Osteocyte (in vitro differentiated cells): ENCODE data around the gene RAD54L. TPM values are rescaled to one million over a fixed set of nuclear protein-coding genes. Genes with fewer than 3 reads are reported as not detected.
"Not testable (repeated sequence)": the region's sequence is repeated elsewhere in the genome, so short reads cannot be mapped to it uniquely, and the experiment has no call there.

ENCODE experiments used
- DNase-seq: peaks from one replicate; pipeline ENCODE4 v3.0.0; 2021; ENCODE audit warnings: mixed read lengths; ENCODE audit not compliant: unreplicated experiment; ENCODE audit errors: extremely low spot score
- H3K27ac Mint-ChIP-seq: one replicate; pipeline ENCODE4 v1.8.0; 2021; ENCODE audit warnings: mild to moderate bottlenecking, mixed read lengths; ENCODE audit not compliant: unreplicated experiment
- H3K27me3 Mint-ChIP-seq: one replicate; pipeline ENCODE4 v1.8.0; 2021; ENCODE audit warnings: mixed read lengths; ENCODE audit not compliant: unreplicated experiment
- H3K36me3 Mint-ChIP-seq: one replicate; pipeline ENCODE4 v1.8.0; 2021; ENCODE audit warnings: mixed read lengths; ENCODE audit not compliant: unreplicated experiment
- H3K4me1 Mint-ChIP-seq: one replicate; pipeline ENCODE4 v1.8.0; 2021; ENCODE audit warnings: mixed read lengths; ENCODE audit not compliant: unreplicated experiment
- H3K4me3 Mint-ChIP-seq: one replicate; pipeline ENCODE4 v1.8.0; 2021; ENCODE audit warnings: mild to moderate bottlenecking, moderate library complexity, mixed read lengths; ENCODE audit not compliant: unreplicated experiment
- H3K9me3 Mint-ChIP-seq: one replicate; pipeline ENCODE4 v1.8.0; 2021; ENCODE audit warnings: mixed read lengths; ENCODE audit not compliant: unreplicated experiment
- CTCF ChIP-seq: fragments of 200-600 bp; sonication (generic); IDR thresholded peaks from 2 replicates; pipeline ENCODE4 v1.5.0; 2021; ENCODE audit warnings: antibody characterized with exemption, mild to moderate bottlenecking, moderate library complexity
- total RNA-seq: library from RNA; stranded (reverse); gene quantifications from 2 replicates; pipeline ENCODE4 v1.2.1, GENCODE V29; 2021

Gene RAD54L
- total RNA-seq, 1 donor from 2014 or later, result 4.2 TPM

DNA sequence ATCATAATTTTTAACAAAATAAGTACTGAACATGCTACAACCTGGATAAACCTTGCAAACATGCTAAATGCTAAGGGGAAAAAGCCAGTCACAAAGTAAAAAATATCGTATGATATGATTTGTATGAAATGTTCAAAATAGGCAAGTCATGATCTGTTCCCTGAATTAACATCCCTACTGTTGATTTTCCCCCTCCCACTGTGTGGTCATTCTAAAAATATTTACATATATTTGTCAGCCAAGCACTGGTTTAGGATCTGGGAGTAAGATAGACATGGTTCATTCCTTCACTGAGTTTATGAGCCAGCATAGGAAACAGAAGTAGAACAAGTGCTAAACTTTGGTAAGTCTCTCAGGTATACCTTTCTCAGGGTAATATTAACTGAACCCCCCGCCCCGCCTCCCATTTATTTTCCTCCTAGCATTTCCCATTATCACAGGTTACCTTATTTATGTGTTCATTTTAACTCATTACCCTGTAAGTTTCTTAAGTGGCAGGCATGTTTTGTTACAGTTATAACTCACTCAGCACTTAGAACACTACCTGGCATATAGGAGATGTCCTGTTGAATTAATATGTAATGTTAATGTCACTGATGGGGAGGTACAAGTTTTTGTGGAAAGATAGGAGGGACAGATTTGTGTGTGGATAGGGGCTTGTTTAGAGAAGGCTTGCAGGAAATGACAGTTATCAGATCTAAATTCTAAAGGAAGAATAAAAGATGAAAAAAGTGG, 68.3 kb downstream of the RAD54L start:
- H3K9me3 Mint-ChIP-seq, result no peaks in the 10 kb centered on the region
- H3K27me3 Mint-ChIP-seq, result no peaks in the 10 kb centered on the region
- no peak overlapping the region for H3K27ac Mint-ChIP-seq
- peaks cover 3% of the 10 kb centered on the region for H3K4me1 Mint-ChIP-seq
- peaks cover 27% of the 10 kb centered on the region for H3K36me3 Mint-ChIP-seq
- no peak overlapping the region for H3K4me3 Mint-ChIP-seq
- no peak for DNase-seq
- no peak for TF ChIP-seq CTCF

DNA sequence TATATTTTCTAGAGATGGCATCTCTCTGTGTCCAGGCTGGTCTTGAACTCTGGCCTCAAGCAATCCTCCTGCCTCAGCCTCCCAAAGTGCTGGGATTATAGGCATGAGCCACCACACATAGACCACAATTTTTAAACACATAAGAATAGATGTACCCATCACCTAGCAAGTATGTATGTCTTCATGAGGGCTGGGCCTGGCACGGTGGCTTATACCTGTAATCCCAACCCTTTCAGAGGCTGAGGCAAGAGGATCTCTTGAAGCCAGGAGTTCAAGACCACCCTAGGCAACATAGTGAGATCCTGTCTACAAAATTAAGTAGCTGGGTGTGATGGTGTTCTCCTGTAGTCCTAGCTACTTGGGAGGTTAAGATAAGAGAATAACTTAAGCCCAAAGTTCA, 69.8 kb downstream of the RAD54L start:
- no peaks in the 10 kb centered on the region for H3K27me3 Mint-ChIP-seq
- no peak for TF ChIP-seq CTCF

GRCh38 chr1:46319301-46319700, 71.7 kb downstream of the RAD54L start:
- H3K9me3 Mint-ChIP-seq, H3K27ac Mint-ChIP-seq, H3K4me3 Mint-ChIP-seq, H3K27me3 Mint-ChIP-seq, DNase-seq, H3K4me1 Mint-ChIP-seq: not testable (repeated sequence)
- peaks cover 14% of the 10 kb centered on the region for H3K36me3 Mint-ChIP-seq

More for the DNA sequence above, 69.8 kb downstream of the RAD54L start:
- Mint-ChIP-seq H3K4me3 (no peak overlapping the region), H3K27ac (no peak overlapping the region), H3K36me3 (peaks cover 23% of the 10 kb centered on the region), H3K9me3 (no peaks in the 10 kb centered on the region), H3K4me1 (peaks cover 3% of the 10 kb centered on the region)
- no peak for DNase-seq

- H3K4me3 Mint-ChIP-seq, DNase-seq, H3K9me3 Mint-ChIP-seq, H3K36me3 Mint-ChIP-seq, H3K27ac Mint-ChIP-seq, H3K4me1 Mint-ChIP-seq, H3K27me3 Mint-ChIP-seq: not testable (repeated sequence)
Observed at GRCh38 chr1:46319960-46320914, 72.7 kb downstream of the RAD54L start.

DNA sequence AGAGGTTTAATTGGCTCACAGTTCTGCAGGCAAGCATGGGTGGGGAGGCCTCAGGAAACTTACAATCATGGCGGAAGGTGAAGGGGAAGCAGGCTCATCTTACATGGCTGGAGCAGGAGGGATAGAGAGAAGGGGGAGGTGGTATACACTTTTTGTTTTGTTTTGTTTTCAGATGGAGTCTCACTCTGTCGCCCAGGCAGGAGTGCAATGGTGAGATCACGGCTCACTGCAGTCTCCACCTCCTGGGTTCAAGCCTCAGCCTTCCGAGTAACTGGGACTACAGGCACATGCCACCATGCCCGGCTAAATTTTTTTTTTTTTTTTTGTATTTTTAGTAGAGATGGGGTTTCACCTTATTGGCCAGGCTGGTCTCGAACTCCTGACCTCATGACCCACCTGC, 74.6 kb downstream of the RAD54L start:
- DNase-seq, H3K9me3 Mint-ChIP-seq, H3K27me3 Mint-ChIP-seq, H3K36me3 Mint-ChIP-seq, H3K27ac Mint-ChIP-seq, H3K4me3 Mint-ChIP-seq, H3K4me1 Mint-ChIP-seq: not testable (repeated sequence)

DNA sequence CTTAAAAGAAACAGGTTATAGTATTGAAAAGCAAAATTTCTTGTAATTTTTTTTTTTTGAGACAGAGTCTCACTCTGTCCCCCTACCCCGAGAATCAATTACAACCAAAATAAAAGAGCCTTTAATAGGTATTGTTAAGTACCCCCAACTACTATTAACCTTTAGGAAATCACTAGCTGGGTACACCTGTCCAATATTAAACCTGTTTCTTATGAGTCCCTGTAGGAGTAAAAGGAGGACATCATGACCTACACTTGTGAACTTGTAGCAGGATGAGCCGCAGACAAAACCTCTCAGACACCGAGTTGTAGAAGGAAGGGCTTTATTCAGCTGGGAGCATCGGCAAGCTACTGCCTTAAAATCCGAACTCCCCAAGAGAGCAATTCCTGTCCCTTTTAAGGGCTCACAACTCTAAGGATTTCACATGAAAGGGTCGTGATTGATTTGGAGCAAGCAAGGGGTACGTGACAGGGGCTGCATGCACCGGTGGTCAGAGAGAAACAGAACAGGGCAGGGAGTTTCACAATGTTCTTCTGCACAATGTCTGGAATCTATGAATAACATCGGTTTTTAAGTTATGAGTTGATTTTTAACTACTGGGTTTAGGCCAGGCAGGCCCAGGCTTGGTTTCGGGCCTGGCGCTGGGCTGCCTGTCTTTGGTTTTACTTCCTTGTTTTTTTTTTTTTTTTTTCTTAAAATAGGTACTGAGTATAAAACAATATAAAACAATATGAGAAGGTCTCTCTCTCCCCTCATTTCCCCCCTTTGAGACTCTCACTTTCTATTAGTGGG, 77.9 kb downstream of the RAD54L start:
- not testable (repeated sequence) for H3K4me1 Mint-ChIP-seq, H3K27me3 Mint-ChIP-seq, H3K27ac Mint-ChIP-seq, H3K36me3 Mint-ChIP-seq, DNase-seq, H3K4me3 Mint-ChIP-seq, H3K9me3 Mint-ChIP-seq

Other genes with a start within 250 kb of the RAD54L start
- 33.2 and 33.9 TPM in 2 replicates for gene PIK3R3, start 115.1 kb upstream of the RAD54L start, total RNA-seq
- 0.68 and 0.91 TPM in 2 replicates for gene TSPAN1, start 72.7 kb upstream of the RAD54L start, total RNA-seq
- not detected in 2 replicates for gene P3R3URF, start 71.3 kb upstream of the RAD54L start, total RNA-seq
- 76.8 and 88.9 TPM in 2 replicates for gene POMGNT1, start 49.3 kb upstream of the RAD54L start, total RNA-seq
- 4.8 and 5.0 TPM in 2 replicates for gene LURAP1, start 44.4 kb upstream of the RAD54L start, total RNA-seq
- 90.7 and 93.4 TPM in 2 replicates for gene LRRC41, start 55.9 kb downstream of the RAD54L start, total RNA-seq
- 200 and 228 TPM in 2 replicates for gene UQCRH, start 55.9 kb downstream of the RAD54L start, total RNA-seq
- 21.6 and 24.5 TPM in 2 replicates for gene NSUN4, start 93.0 kb downstream of the RAD54L start, total RNA-seq
- 12.2 and 15.3 TPM in 2 replicates for gene FAAH, start 146.6 kb downstream of the RAD54L start, total RNA-seq
- not detected in 2 replicates for gene DMBX1, start 242.1 kb downstream of the RAD54L start, total RNA-seq